GM21717 (cell line): Measurements from ENCODE around the gene ZNRF4.
"Not testable (repeated sequence)": the region's sequence is repeated elsewhere in the genome, so short reads cannot be mapped to it uniquely, and the experiment has no call there.

Source experiments
- ATAC-seq: cut with Tn5 transposase; IDR thresholded peaks from one replicate; pipeline ENCODE4 v1.9.1; 2021; ENCODE audit warnings: mild to moderate bottlenecking, moderate library complexity; ENCODE audit not compliant: unreplicated experiment

ZNRF4 gene

GRCh38 chr19:5470264-5470671 is 15.1 kb downstream of the ZNRF4 start:
- no peak for ATAC-seq

- no peak for ATAC-seq
These were observed 17.1 kb downstream of the ZNRF4 start for GRCh38 chr19:5472286-5472685.

GRCh38 chr19:5473646-5474045 is 18.4 kb downstream of the ZNRF4 start:
- ATAC-seq, result no peak

GRCh38 chr19:5477451-5478215 is 22.4 kb downstream of the ZNRF4 start:
- no peak for ATAC-seq

GRCh38 chr19:5478241-5478924 is 23.2 kb downstream of the ZNRF4 start:
- no peak for ATAC-seq

GRCh38 chr19:5478925-5479588 is 23.8 kb downstream of the ZNRF4 start:
- ATAC-seq, result no peak

- ATAC-seq, result no peak
These were observed 24.7 kb downstream of the ZNRF4 start for GRCh38 chr19:5479958-5480357.

- ATAC-seq, result no peak
These were observed 25.2 kb downstream of the ZNRF4 start for GRCh38 chr19:5480427-5480836.

GRCh38 chr19:5481957-5482356 is 26.7 kb downstream of the ZNRF4 start:
- no peak for ATAC-seq

GRCh38 chr19:5484398-5485285 is 29.4 kb downstream of the ZNRF4 start:
- no peak for ATAC-seq

- no peak for ATAC-seq
These were observed 30.0 kb downstream of the ZNRF4 start for GRCh38 chr19:5485286-5485636.

- not testable (repeated sequence) for ATAC-seq
These were observed 30.4 kb downstream of the ZNRF4 start for GRCh38 chr19:5485658-5486057.

GRCh38 chr19:5487222-5487621 is 32.0 kb downstream of the ZNRF4 start:
- no peak for ATAC-seq

- ATAC-seq, result no peak
These were observed 34.3 kb downstream of the ZNRF4 start for GRCh38 chr19:5489551-5489950.

GRCh38 chr19:5491565-5491964 is 36.3 kb downstream of the ZNRF4 start:
- no peak for ATAC-seq

GRCh38 chr19:5492281-5492634 is 37.0 kb downstream of the ZNRF4 start:
- no peak for ATAC-seq

GRCh38 chr19:5492635-5493409 is 37.6 kb downstream of the ZNRF4 start:
- ATAC-seq, result no peak

- ATAC-seq, result no peak
These were observed 39.6 kb downstream of the ZNRF4 start for GRCh38 chr19:5494773-5495172.

GRCh38 chr19:5495792-5496191 is 40.6 kb downstream of the ZNRF4 start:
- no peak for ATAC-seq

GRCh38 chr19:5497297-5497696 is 42.1 kb downstream of the ZNRF4 start:
- ATAC-seq, result no peak
